Measurements from ENCODE around the gene TCAIM. TPM values are rescaled to one million over a fixed set of nuclear protein-coding genes. Genes with fewer than 3 reads are reported as not detected.

Gene TCAIM
- total and polyA plus RNA-seq, 2 donors (not counting 3 experiments of a cell fraction or from before 2014, with no cell fraction given) = 9.2 to 18.2 TPM

GRCh38 chr3:44375450-44375849 lies 36.9 kb downstream of the TCAIM start:
- Histone ChIP-seq H3K4me3 (replicated peaks in 1 of 3; ENCODE audit: insufficient read depth in 1 of 3, low read depth in 1 of 3, low read length in 3 of 3) (no peak overlapping the region), H4K20me1 (replicated peaks; ENCODE audit: control insufficient read depth, extremely low read depth, insufficient read depth, low read length) (no peaks in the 10 kb centered on the region), H3K79me2 (ENCODE audit: control insufficient read depth, insufficient read depth, low read length) (no peaks in the 10 kb centered on the region), H3K9me3 (replicated peaks; ENCODE audit: control insufficient read depth, insufficient read depth, low read length) (no peaks in the 10 kb centered on the region), H3K27me3 (ENCODE audit: control insufficient read depth in 2 of 2, insufficient read depth in 2 of 2, low read length in 2 of 2) (no peaks in the 10 kb centered on the region), H3K9ac (replicated peaks; ENCODE audit: extremely low read depth, insufficient read depth, low read length) (no peak overlapping the region), H3K4me2 (ENCODE audit: insufficient read depth, low read length) (no peak overlapping the region), H3K9me1 (replicated peaks; ENCODE audit: control insufficient read depth, extremely low read depth, insufficient read depth, low read length) (no peaks in the 10 kb centered on the region), H3K27ac (ENCODE audit: insufficient read depth, low read depth, low read length) (no peak overlapping the region), H2AFZ (ENCODE audit: low read depth, low read length) (no peak overlapping the region), H3K4me1 (ENCODE audit: control insufficient read depth, extremely low read depth, insufficient read depth, low read length) (no peaks in the 10 kb centered on the region), H3K36me3 (ENCODE audit: control insufficient read depth in 2 of 2, extremely low read depth in 1 of 2, insufficient read depth in 2 of 2, low read length in 2 of 2) (no peaks in the 10 kb centered on the region)
- intact Hi-C loops (cut with micrococcal nuclease) = no loop called here
- DNase-seq (ENCODE audit: low read depth, low spot score) (no peak), FAIRE-seq (no peak)
- dilution Hi-C loops (cut with MboI; ENCODE audit: extremely low pct_ligation_motif_present, low sequenced_read_pairs) = no loop called here
- BruUV-seq (replicated peaks) = no TSS peak
- TF ChIP-seq GATA2 (IDR thresholded peaks at IDR 0.05; ENCODE audit: insufficient read depth, insufficient read length, low read depth, low read length) = no peak
- TF ChIP-seq JUN (IDR thresholded peaks at IDR 0.05; ENCODE audit: borderline replicate concordance, insufficient read depth, insufficient read length, low read depth) = no peak
- TF ChIP-seq MYC (IDR thresholded peaks at IDR 0.05; ENCODE audit: low read depth, low read length) = no peak
- TF ChIP-seq POLR2AphosphoS5 (IDR thresholded peaks at IDR 0.05; ENCODE audit: insufficient read depth, low read depth, low read length) = no peak
- no peak for TF ChIP-seq FOS (IDR thresholded peaks at IDR 0.05; ENCODE audit: borderline replicate concordance, insufficient read depth, low read length)
- TF ChIP-seq POLR2A (IDR thresholded peaks at IDR 0.05; ENCODE audit: low read depth, low read length) = no peak
- ChIA-PET POLR2A (no interaction called here), CTCF (no interaction called here)

DNA sequence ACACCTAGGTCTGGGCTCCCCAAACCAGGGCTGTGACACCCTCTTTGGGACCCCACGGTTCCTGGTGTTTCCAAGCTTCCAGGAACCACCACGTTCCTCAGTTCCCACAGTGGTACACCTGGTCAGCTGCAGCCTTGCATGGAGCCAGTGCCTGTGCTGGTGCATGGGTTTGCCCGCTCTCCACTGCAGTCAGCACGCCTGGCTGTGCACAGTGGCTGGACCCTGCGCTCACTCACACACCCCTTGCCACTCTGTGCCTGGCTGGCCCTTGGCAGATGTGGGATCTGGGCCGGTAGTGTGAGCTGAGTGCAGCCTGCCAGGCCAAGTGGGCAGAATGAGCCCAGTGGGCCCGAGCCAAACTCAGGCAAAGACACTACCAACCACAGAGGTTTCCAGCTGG lies 48.8 kb downstream of the TCAIM start:
- intact Hi-C loops (cut with micrococcal nuclease) (no loop called here), dilution Hi-C loops (cut with MboI; ENCODE audit: extremely low pct_ligation_motif_present, low sequenced_read_pairs) (no loop called here)
- no peaks in the 10 kb centered on the region for H4K20me1 ChIP-seq (replicated peaks; ENCODE audit: control insufficient read depth, extremely low read depth, insufficient read depth, low read length)
- no peak overlapping the region for H2AFZ ChIP-seq (ENCODE audit: low read depth, low read length)
- no TSS peak for BruUV-seq (replicated peaks)
- H3K4me1 ChIP-seq (ENCODE audit: control insufficient read depth, extremely low read depth, insufficient read depth, low read length) = no peaks in the 10 kb centered on the region
- H3K27me3 ChIP-seq (ENCODE audit: control insufficient read depth in 2 of 2, insufficient read depth in 2 of 2, low read length in 2 of 2) = no peaks in the 10 kb centered on the region
- CTCF ChIA-PET = interaction anchor here (1.3 kb wide), 1 partner anchor 17 kb away, joined by 3 read pairs; no protein-coding TSS in a partner anchor
- no peaks in the 10 kb centered on the region for H3K9me1 ChIP-seq (replicated peaks; ENCODE audit: control insufficient read depth, extremely low read depth, insufficient read depth, low read length)
- no peaks in the 10 kb centered on the region for H3K9me3 ChIP-seq (replicated peaks; ENCODE audit: control insufficient read depth, insufficient read depth, low read length)
- no peak for DNase-seq (ENCODE audit: low read depth, low spot score)
- POLR2A ChIA-PET = no interaction called here
- H3K36me3 ChIP-seq (ENCODE audit: control insufficient read depth in 2 of 2, extremely low read depth in 1 of 2, insufficient read depth in 2 of 2, low read length in 2 of 2) = peaks cover 0 to 2% of the 10 kb centered on the region in 2 experiments
- H3K9ac ChIP-seq (replicated peaks; ENCODE audit: extremely low read depth, insufficient read depth, low read length) = no peak overlapping the region
- no peak overlapping the region for H3K27ac ChIP-seq (ENCODE audit: insufficient read depth, low read depth, low read length)
- FAIRE-seq = no peak
- no peaks in the 10 kb centered on the region for H3K79me2 ChIP-seq (ENCODE audit: control insufficient read depth, insufficient read depth, low read length)
- no peak for TF ChIP-seq POLR2AphosphoS5 (IDR thresholded peaks at IDR 0.05; ENCODE audit: insufficient read depth, low read depth, low read length)
- no peak for TF ChIP-seq MAX (IDR thresholded peaks at IDR 0.05; ENCODE audit: insufficient read depth, insufficient read length)
- no peak for TF ChIP-seq POLR2A (IDR thresholded peaks at IDR 0.05; ENCODE audit: low read depth, low read length)
- no peak for TF ChIP-seq GATA2 (IDR thresholded peaks at IDR 0.05; ENCODE audit: insufficient read depth, insufficient read length, low read depth, low read length)
- TF ChIP-seq JUN (IDR thresholded peaks at IDR 0.05; ENCODE audit: borderline replicate concordance, insufficient read depth, insufficient read length, low read depth) = no peak
- TF ChIP-seq FOS (IDR thresholded peaks at IDR 0.05; ENCODE audit: borderline replicate concordance, insufficient read depth, low read length) = no peak
- no peak overlapping the region for H3K4me2 ChIP-seq (ENCODE audit: insufficient read depth, low read length)
- H3K4me3 ChIP-seq (replicated peaks in 1 of 3; ENCODE audit: insufficient read depth in 1 of 3, low read depth in 1 of 3, low read length in 3 of 3) = no peak overlapping the region
